H9 (cell line): ENCODE measurements around the gene SETD1A. TPM values are rescaled to one million over a fixed set of nuclear protein-coding genes. Genes with fewer than 3 reads are reported as not detected.
"Not testable (repeated sequence)": the region's sequence is repeated elsewhere in the genome, so short reads cannot be mapped to it uniquely, and the experiment has no call there.

Source experiments
- DNase-seq: peaks from one replicate; pipeline ENCODE4 v3.0.0-alpha.2; 2017
- H2AFZ ChIP-seq: one replicate; pipeline ENCODE4 v1.6.1; 2013; ENCODE audit warnings: mild to moderate bottlenecking, low read length, control low read depth, moderate library complexity
- H2AK5ac ChIP-seq: 2 replicates; pipeline ENCODE4 v1.6.1; 2013; ENCODE audit warnings: low read length, control low read depth, mixed read lengths; ENCODE audit not compliant: insufficient read length
- H2BK120ac ChIP-seq: one replicate; pipeline ENCODE4 v1.6.1; 2013; ENCODE audit warnings: low read depth, mild to moderate bottlenecking, low read length, control low read depth, inconsistent platforms; ENCODE audit not compliant: poor library complexity, severe bottlenecking
- H2BK12ac ChIP-seq: 2 replicates; pipeline ENCODE4 v1.6.1; 2013; ENCODE audit warnings: low read length, control low read depth, mixed read lengths, low read depth; ENCODE audit not compliant: insufficient read length
- H2BK15ac ChIP-seq: 2 replicates; pipeline ENCODE4 v1.6.1; 2013; ENCODE audit warnings: low read depth, low read length, control low read depth
- H2BK20ac ChIP-seq: one replicate; pipeline ENCODE4 v1.6.1; 2013; ENCODE audit warnings: low read depth, mild to moderate bottlenecking, low read length, control low read depth, inconsistent platforms; ENCODE audit not compliant: poor library complexity, severe bottlenecking
- H2BK5ac ChIP-seq: 2 replicates; pipeline ENCODE4 v1.6.1; 2013; ENCODE audit warnings: low read length, control low read depth, mixed read lengths; ENCODE audit not compliant: insufficient read length
- H3K14ac ChIP-seq: 2 replicates; pipeline ENCODE4 v1.6.1; 2013; ENCODE audit warnings: low read length, control low read depth; ENCODE audit not compliant: insufficient read depth
- H3K18ac ChIP-seq: 2 replicates; pipeline ENCODE4 v1.6.1; 2013; ENCODE audit warnings: low read depth, mild to moderate bottlenecking, mixed read lengths, low read length, control low read depth; ENCODE audit not compliant: insufficient read length
- H3K23ac ChIP-seq: 2 replicates; pipeline ENCODE4 v1.6.1; 2013; ENCODE audit warnings: low read length, control low read depth, mixed read lengths, low read depth; ENCODE audit not compliant: insufficient read length
- H3K23me2 ChIP-seq: 2 replicates; pipeline ENCODE4 v1.6.1; 2013; ENCODE audit warnings: low read depth, mild to moderate bottlenecking, mixed read lengths, low read length, control low read depth; ENCODE audit not compliant: insufficient read length, poor library complexity, severe bottlenecking
- H3K27ac ChIP-seq: 2 replicates; pipeline ENCODE4 v1.5.1; 2013; ENCODE audit warnings: low read length, control low read depth, mixed read lengths, low read depth; ENCODE audit not compliant: insufficient read length
- H3K27me3 ChIP-seq: 2 replicates; pipeline ENCODE4 v1.6.1; 2013; ENCODE audit warnings: low read length, control low read depth, inconsistent platforms; ENCODE audit not compliant: insufficient read depth
- H3K4ac ChIP-seq: 2 replicates; pipeline ENCODE4 v1.6.1; 2013; ENCODE audit warnings: low read depth, mild to moderate bottlenecking, control low read depth, inconsistent platforms, low read length, moderate library complexity
- H3K4me1 ChIP-seq: 2 replicates; pipeline ENCODE4 v1.6.1; 2013; ENCODE audit warnings: low read length, control low read depth, inconsistent platforms; ENCODE audit not compliant: insufficient read depth
- H3K4me2 ChIP-seq: 2 replicates; pipeline ENCODE4 v1.6.1; 2013; ENCODE audit warnings: low read length, control low read depth, mixed read lengths; ENCODE audit not compliant: insufficient read length, insufficient read depth
- H3K56ac ChIP-seq: 2 replicates; pipeline ENCODE4 v1.6.1; 2013; ENCODE audit warnings: low read depth, mild to moderate bottlenecking, mixed read lengths, low read length, control low read depth; ENCODE audit not compliant: insufficient read length
- H3K79me1 ChIP-seq: 2 replicates; pipeline ENCODE4 v1.6.1; 2013; ENCODE audit warnings: low read depth, mild to moderate bottlenecking, moderate library complexity, low read length, control low read depth, inconsistent platforms; ENCODE audit not compliant: insufficient read depth, poor library complexity, severe bottlenecking
- H3K79me2 ChIP-seq: 2 replicates; pipeline ENCODE4 v1.6.1; 2013; ENCODE audit warnings: low read length, control low read depth, inconsistent platforms; ENCODE audit not compliant: insufficient read depth
- H3K9ac ChIP-seq: 2 replicates; pipeline ENCODE4 v1.6.1; 2013; ENCODE audit warnings: low read length, control low read depth, mixed read lengths; ENCODE audit not compliant: insufficient read length; ENCODE audit errors: extremely low read depth
- H3K9me3 ChIP-seq: one replicate; pipeline ENCODE4 v1.6.1; 2013; ENCODE audit warnings: low read depth, low read length, inconsistent platforms; ENCODE audit not compliant: control insufficient read depth
- H3T11ph ChIP-seq: one replicate; pipeline ENCODE4 v1.6.1; 2013; ENCODE audit warnings: mild to moderate bottlenecking, low read length, control low read depth, inconsistent platforms
- H4K20me1 ChIP-seq: one replicate; pipeline ENCODE4 v1.6.1; 2013; ENCODE audit not compliant: control insufficient read depth, insufficient read length, insufficient read depth
- H4K5ac ChIP-seq: 2 replicates; pipeline ENCODE4 v1.6.1; 2013; ENCODE audit warnings: low read depth, mild to moderate bottlenecking, mixed read lengths, low read length, control low read depth; ENCODE audit not compliant: insufficient read length
- H4K8ac ChIP-seq: replicated peaks from 2 replicates; pipeline ENCODE4 v1.6.1; 2013; ENCODE audit warnings: low read length, control low read depth, mixed read lengths, low read depth; ENCODE audit not compliant: insufficient read length
- H4K91ac ChIP-seq: 2 replicates; pipeline ENCODE4 v1.6.1; 2013; ENCODE audit warnings: low read depth, mild to moderate bottlenecking, moderate library complexity, mixed read lengths, low read length, control low read depth; ENCODE audit not compliant: insufficient read length
- H3K27ac Mint-ChIP-seq, 3 experiments: 2 replicates in 2 of 3; 3 replicates in 1 of 3; pipeline ENCODE4 v1.8.0; 2020 to 2021; ENCODE audit warnings: mixed read lengths in 3 of 3, mild to moderate bottlenecking in 1 of 3, moderate library complexity in 1 of 3
- H3K27me3 Mint-ChIP-seq: 2 replicates; pipeline ENCODE4 v1.8.0; 2021; ENCODE audit warnings: low read depth, mild to moderate bottlenecking, moderate library complexity, mixed read lengths
- H3K36me3 Mint-ChIP-seq, 3 experiments: 2 replicates in 2 of 3; 3 replicates in 1 of 3; pipeline ENCODE4 v1.8.0; 2020 to 2021; ENCODE audit warnings: low read depth in 3 of 3, mixed read lengths in 3 of 3; ENCODE audit not compliant: insufficient read depth in 1 of 3
- H3K4me1 Mint-ChIP-seq, 2 experiments: 2 replicates each; pipeline ENCODE4 v1.8.0; 2020; ENCODE audit warnings: mixed read lengths in 2 of 2
- H3K4me3 Mint-ChIP-seq, 2 experiments: 2 replicates in 1 of 2; 3 replicates in 1 of 2; pipeline ENCODE4 v1.8.0; 2020 to 2021; ENCODE audit warnings: mild to moderate bottlenecking in 2 of 2, mixed read lengths in 2 of 2, moderate library complexity in 1 of 2
- H3K9me3 Mint-ChIP-seq, 2 experiments: 2 replicates in 1 of 2; 3 replicates in 1 of 2; pipeline ENCODE4 v1.8.0; 2020; ENCODE audit warnings: mild to moderate bottlenecking in 2 of 2, mixed read lengths in 2 of 2, moderate library complexity in 1 of 2
- WGBS: extraction: QIAGEN DNeasy Blood & Tissue Kit; methylation state at CpG from one replicate; pipeline ENCODE4 v1.1.7; 2013; ENCODE audit warnings: missing lambda C conversion rate, low lambda C conversion rate, mixed read lengths; ENCODE audit not compliant: insufficient read length; ENCODE audit errors: extremely low coverage; 5-methylcytosine and 5-hydroxymethylcytosine counted together
- total RNA-seq: library from RNA; stranded (reverse); gene quantifications from 2 replicates; pipeline ENCODE4 v1.2.1, GENCODE V29; 2021
- TF ChIP-seq, protein P1 (sequence below): fragments of 200-600 bp; sonication (generic); conservative IDR thresholded peaks from 3 replicates; pipeline ENCODE4 v1.8.0; 2021; ENCODE audit warnings: antibody characterized with exemption, mild to moderate bottlenecking

Gene SETD1A
- total RNA-seq, 1 experiment from 2014 or later, result 36.9 TPM

DNA sequence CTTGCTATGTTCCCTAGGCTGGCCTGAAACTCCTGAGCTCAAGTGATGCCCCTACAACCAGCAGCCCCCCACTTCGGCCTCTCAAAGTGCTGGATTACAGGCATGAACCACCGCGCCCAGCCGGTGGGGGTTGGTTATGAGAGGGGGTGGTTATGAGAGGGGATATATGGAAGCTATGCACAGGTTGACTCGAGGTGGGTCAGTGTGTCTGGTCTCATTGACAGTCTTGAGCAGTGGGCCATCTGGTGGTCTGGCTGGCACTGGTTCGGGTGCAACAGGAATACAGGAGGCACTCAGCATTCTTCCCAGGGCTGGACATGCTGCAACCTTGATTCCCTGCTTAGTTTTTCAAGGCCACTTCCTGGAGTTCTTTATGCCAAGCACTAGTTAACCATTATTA, 58.5 kb downstream of the SETD1A start:
- Histone ChIP-seq H3K27me3 (no peaks in the 10 kb centered on the region), H3K23ac (no peak overlapping the region), H3K27ac (no peak overlapping the region), H3K9me3 (no peaks in the 10 kb centered on the region), H2BK5ac (no peak overlapping the region), H3K79me2 (no peaks in the 10 kb centered on the region), H3K4ac (no peak overlapping the region), H2AFZ (no peak overlapping the region), H2BK12ac (no peak overlapping the region), H3K14ac (no peak overlapping the region), H3K79me1 (no peaks in the 10 kb centered on the region), H3K23me2 (no peaks in the 10 kb centered on the region), H3T11ph (no peak overlapping the region), H2BK15ac (no peak overlapping the region), H3K9ac (no peak overlapping the region), H3K4me2 (no peak overlapping the region), H4K5ac (no peak overlapping the region), H2BK20ac (no peak overlapping the region), H4K91ac (no peak overlapping the region), H3K18ac (no peak overlapping the region), H4K8ac (no peak overlapping the region), H2BK120ac (no peak overlapping the region), H3K56ac (no peak overlapping the region), H2AK5ac (no peak overlapping the region), H3K4me1 (no peaks in the 10 kb centered on the region), H4K20me1 (no peaks in the 10 kb centered on the region)
- peaks cover 36% of the 10 kb centered on the region for H3K27me3 Mint-ChIP-seq
- H3K36me3 Mint-ChIP-seq, result no peaks in the 10 kb centered on the region; a peak in 1 of 7 replicates
- no peak for DNase-seq
- WGBS, result no CpG with 5 or more reads among the region's 6 CpGs
- H3K4me3 Mint-ChIP-seq, result no peak overlapping the region; a peak in 2 of 5 replicates
- H3K9me3 Mint-ChIP-seq, result no peaks in the 10 kb centered on the region; a peak in 1 of 5 replicates
- H3K27ac Mint-ChIP-seq, result no peak overlapping the region
- peaks cover 0 to 6% of the 10 kb centered on the region in 2 experiments; a peak in 3 of 4 replicates for H3K4me1 Mint-ChIP-seq
- TF ChIP-seq, protein P1, sequence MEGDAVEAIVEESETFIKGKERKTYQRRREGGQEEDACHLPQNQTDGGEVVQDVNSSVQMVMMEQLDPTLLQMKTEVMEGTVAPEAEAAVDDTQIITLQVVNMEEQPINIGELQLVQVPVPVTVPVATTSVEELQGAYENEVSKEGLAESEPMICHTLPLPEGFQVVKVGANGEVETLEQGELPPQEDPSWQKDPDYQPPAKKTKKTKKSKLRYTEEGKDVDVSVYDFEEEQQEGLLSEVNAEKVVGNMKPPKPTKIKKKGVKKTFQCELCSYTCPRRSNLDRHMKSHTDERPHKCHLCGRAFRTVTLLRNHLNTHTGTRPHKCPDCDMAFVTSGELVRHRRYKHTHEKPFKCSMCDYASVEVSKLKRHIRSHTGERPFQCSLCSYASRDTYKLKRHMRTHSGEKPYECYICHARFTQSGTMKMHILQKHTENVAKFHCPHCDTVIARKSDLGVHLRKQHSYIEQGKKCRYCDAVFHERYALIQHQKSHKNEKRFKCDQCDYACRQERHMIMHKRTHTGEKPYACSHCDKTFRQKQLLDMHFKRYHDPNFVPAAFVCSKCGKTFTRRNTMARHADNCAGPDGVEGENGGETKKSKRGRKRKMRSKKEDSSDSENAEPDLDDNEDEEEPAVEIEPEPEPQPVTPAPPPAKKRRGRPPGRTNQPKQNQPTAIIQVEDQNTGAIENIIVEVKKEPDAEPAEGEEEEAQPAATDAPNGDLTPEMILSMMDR, result 0 out of 3 replicates have a peak, but pooled peaks have one; percentile 28

DNA sequence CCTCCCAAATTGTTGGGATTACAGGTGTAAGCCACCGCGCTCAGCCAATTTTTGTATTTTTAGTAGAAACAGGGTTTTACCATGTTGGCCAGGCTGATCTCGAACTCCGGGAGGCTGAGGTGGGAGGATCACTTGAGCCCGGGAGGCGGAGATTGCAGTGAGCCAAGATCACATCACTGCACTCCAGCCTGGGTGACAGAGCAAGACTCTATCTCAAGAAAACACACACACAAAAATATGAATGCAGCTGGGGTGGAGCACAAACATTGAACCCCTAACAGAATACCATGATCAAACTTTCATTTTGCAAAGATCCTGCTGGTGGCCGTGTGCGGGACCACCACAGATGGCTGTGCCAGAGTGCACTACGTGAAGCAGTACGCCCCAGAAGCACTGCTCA, 60.2 kb downstream of the SETD1A start:
- not testable (repeated sequence) for H3K36me3 Mint-ChIP-seq, H3K27ac Mint-ChIP-seq, H3K4me3 Mint-ChIP-seq, H3K9ac ChIP-seq, DNase-seq, H3K27ac ChIP-seq, H3K23me2 ChIP-seq, H3K4ac ChIP-seq, H3K23ac ChIP-seq, H4K8ac ChIP-seq, H3K27me3 ChIP-seq, H2AK5ac ChIP-seq, H3K9me3 Mint-ChIP-seq, H3K79me2 ChIP-seq, H4K91ac ChIP-seq, H2BK15ac ChIP-seq, H3T11ph ChIP-seq, H3K18ac ChIP-seq, H2AFZ ChIP-seq, H2BK120ac ChIP-seq, H4K20me1 ChIP-seq, H3K9me3 ChIP-seq, H3K4me1 Mint-ChIP-seq, H3K56ac ChIP-seq, H2BK12ac ChIP-seq, H3K79me1 ChIP-seq, H3K4me2 ChIP-seq, H3K14ac ChIP-seq, H3K4me1 ChIP-seq, H2BK20ac ChIP-seq, H4K5ac ChIP-seq, H2BK5ac ChIP-seq
- peaks cover 18% of the 10 kb centered on the region for H3K27me3 Mint-ChIP-seq
- WGBS, result no CpG with 5 or more reads among the region's 10 CpGs
